Calu3 (cell line): Measurements from ENCODE around the gene BPIFB6. TPM values are rescaled to one million over a fixed set of nuclear protein-coding genes. Genes with fewer than 3 reads are reported as not detected.

Experiments
- BruUV-seq: library from RNA; stranded (reverse); fragments of 400-500 nt; replicated peaks from 2 replicates; lab custom pipeline; 2021; lab: Mats Ljungman, UMichigan
- CTCF ChIA-PET: fragments of 300-600 bp; sonication (Branson Sonifier 250); formaldehyde crosslinking; loops from one replicate; lab custom pipeline; 2022; ENCODE audit warnings: antibody characterized with exemption; lab: Charles Lee
- DNase-seq: peaks from one replicate; pipeline ENCODE4 v3.0.0; 2022
- H3K27ac Mint-ChIP-seq: one replicate; pipeline ENCODE4 v1.8.0; 2022; ENCODE audit warnings: mixed read lengths; ENCODE audit not compliant: unreplicated experiment
- H3K27me3 Mint-ChIP-seq: one replicate; pipeline ENCODE4 v1.8.0; 2022; ENCODE audit warnings: mixed read lengths; ENCODE audit not compliant: unreplicated experiment
- H3K36me3 Mint-ChIP-seq: one replicate; pipeline ENCODE4 v1.8.0; 2022; ENCODE audit warnings: mild to moderate bottlenecking, moderate library complexity, mixed read lengths; ENCODE audit not compliant: insufficient read depth, unreplicated experiment
- H3K4me1 Mint-ChIP-seq: one replicate; pipeline ENCODE4 v1.8.0; 2022; ENCODE audit warnings: mild to moderate bottlenecking, low read depth, mixed read lengths; ENCODE audit not compliant: unreplicated experiment
- H3K4me3 Mint-ChIP-seq: one replicate; pipeline ENCODE4 v1.8.0; 2022; ENCODE audit warnings: mild to moderate bottlenecking, low read depth, moderate library complexity, mixed read lengths; ENCODE audit not compliant: unreplicated experiment
- H3K9me3 Mint-ChIP-seq: one replicate; pipeline ENCODE4 v1.8.0; 2022; ENCODE audit warnings: low read depth, mixed read lengths; ENCODE audit not compliant: unreplicated experiment
- intact Hi-C: fragments of 100-400 bp; cut with micrococcal nuclease; formaldehyde crosslinking; loops from one replicate; pipeline ENCODE4 v1.10.0; 2022; ENCODE audit not compliant: unreplicated experiment
- total RNA-seq: library from RNA; stranded (reverse); gene quantifications from 2 replicates; pipeline ENCODE4 v1.2.3, GENCODE V29; 2022
- TF ChIP-seq, protein P1 (sequence below): fragments of 200-600 bp; IDR thresholded peaks from one replicate; pipeline ENCODE4 v1.8.0; 2022; ENCODE audit warnings: antibody characterized with exemption; ENCODE audit not compliant: unreplicated experiment

BPIFB6 gene
- total RNA-seq, 1 experiment from 2014 or later = not detected

DNA sequence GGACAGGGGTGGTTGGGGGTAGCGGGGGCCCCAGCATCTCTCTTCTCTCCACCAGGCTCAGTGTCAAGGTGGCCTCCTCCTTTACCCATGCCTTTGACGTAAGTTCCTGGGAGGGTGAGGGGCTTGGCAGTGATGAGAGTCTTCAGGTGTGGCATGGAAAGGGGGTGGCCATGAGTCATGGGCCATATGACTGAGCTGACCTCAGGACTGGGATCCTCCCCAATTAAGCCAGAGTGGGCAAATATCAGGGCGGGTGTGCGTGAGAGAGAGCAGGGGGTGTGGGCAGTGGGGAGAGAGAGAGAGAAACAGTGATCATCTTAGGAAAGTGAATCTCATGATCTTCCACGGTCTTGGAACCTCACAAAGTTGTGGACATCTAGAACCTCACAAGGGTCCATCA is 39.8 kb downstream of the BPIFB6 start:
- no peaks in the 10 kb centered on the region for H3K36me3 Mint-ChIP-seq
- BruUV-seq = no TSS peak
- H3K27ac Mint-ChIP-seq = no peak overlapping the region
- intact Hi-C loops = no loop called here
- TF ChIP-seq, protein P1, sequence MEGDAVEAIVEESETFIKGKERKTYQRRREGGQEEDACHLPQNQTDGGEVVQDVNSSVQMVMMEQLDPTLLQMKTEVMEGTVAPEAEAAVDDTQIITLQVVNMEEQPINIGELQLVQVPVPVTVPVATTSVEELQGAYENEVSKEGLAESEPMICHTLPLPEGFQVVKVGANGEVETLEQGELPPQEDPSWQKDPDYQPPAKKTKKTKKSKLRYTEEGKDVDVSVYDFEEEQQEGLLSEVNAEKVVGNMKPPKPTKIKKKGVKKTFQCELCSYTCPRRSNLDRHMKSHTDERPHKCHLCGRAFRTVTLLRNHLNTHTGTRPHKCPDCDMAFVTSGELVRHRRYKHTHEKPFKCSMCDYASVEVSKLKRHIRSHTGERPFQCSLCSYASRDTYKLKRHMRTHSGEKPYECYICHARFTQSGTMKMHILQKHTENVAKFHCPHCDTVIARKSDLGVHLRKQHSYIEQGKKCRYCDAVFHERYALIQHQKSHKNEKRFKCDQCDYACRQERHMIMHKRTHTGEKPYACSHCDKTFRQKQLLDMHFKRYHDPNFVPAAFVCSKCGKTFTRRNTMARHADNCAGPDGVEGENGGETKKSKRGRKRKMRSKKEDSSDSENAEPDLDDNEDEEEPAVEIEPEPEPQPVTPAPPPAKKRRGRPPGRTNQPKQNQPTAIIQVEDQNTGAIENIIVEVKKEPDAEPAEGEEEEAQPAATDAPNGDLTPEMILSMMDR = no peak
- CTCF ChIA-PET = interaction anchor here (0.6 to 0.8 kb wide), 2 partner anchors 169 to 670 kb away, joined by 3 to 5 read pairs; no protein-coding TSS in a partner anchor
- peaks cover 100% of the 10 kb centered on the region for H3K27me3 Mint-ChIP-seq
- H3K9me3 Mint-ChIP-seq = no peaks in the 10 kb centered on the region
- no peak overlapping the region for H3K4me3 Mint-ChIP-seq
- DNase-seq = no peak
- H3K4me1 Mint-ChIP-seq = no peaks in the 10 kb centered on the region

DNA sequence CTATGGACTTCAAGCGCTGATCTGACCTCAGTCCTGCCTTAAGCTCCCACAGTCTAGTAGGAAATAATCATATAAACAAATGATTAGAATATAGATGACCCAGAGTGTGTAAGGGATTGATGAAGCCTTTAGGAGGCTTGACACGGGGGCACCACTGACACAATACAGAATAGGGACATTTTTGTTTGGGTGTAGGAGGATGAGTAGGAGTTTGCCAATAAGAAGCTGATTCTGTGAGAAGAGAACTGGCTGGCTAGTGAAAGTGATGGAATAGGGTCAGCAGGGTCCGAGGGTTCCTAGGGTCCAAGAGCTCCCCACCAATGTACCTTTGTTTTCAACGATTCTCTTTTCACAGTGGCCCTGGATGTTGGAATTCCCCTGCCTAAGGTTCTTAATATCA is 40.9 kb downstream of the BPIFB6 start:
- TF ChIP-seq, protein P1 = no peak
- no peak overlapping the region for H3K4me3 Mint-ChIP-seq
- CTCF ChIA-PET = interaction anchor here (0.8 kb wide), 1 partner anchor 489 kb away, joined by 3 read pairs; no protein-coding TSS in a partner anchor
- no peak for DNase-seq
- H3K4me1 Mint-ChIP-seq = no peaks in the 10 kb centered on the region
- no peaks in the 10 kb centered on the region for H3K9me3 Mint-ChIP-seq
- H3K36me3 Mint-ChIP-seq = no peaks in the 10 kb centered on the region
- peaks cover 91% of the 10 kb centered on the region for H3K27me3 Mint-ChIP-seq
- no TSS peak for BruUV-seq
- no peak overlapping the region for H3K27ac Mint-ChIP-seq
- intact Hi-C loops = no loop called here

DNA sequence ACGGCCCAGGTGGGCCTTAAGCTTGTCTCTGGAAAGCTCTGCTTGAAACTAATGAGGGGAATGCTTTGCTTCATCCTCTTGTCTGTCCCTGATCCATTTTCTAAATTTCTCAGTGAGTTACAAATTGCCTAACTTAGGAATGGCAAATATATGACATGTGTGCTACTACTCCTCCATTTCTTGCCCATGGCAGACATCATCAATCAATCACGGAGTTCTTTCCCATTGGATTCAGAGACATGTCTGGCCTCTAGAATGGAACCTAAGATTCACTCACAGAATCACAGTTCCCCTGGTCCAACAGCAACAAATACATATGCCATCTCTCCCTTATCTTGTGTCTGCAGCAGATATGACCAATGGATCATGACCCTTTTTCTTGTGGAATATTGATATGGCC is 41.4 kb downstream of the BPIFB6 start:
- CTCF ChIA-PET = no interaction called here
- Mint-ChIP-seq H3K4me3 (no peak overlapping the region), H3K9me3 (no peaks in the 10 kb centered on the region), H3K36me3 (no peaks in the 10 kb centered on the region), H3K27me3 (peaks cover 91% of the 10 kb centered on the region), H3K27ac (no peak overlapping the region), H3K4me1 (no peaks in the 10 kb centered on the region)
- intact Hi-C loops = no loop called here
- TF ChIP-seq, protein P1 = no peak
- no peak for DNase-seq
- BruUV-seq = no TSS peak

DNA sequence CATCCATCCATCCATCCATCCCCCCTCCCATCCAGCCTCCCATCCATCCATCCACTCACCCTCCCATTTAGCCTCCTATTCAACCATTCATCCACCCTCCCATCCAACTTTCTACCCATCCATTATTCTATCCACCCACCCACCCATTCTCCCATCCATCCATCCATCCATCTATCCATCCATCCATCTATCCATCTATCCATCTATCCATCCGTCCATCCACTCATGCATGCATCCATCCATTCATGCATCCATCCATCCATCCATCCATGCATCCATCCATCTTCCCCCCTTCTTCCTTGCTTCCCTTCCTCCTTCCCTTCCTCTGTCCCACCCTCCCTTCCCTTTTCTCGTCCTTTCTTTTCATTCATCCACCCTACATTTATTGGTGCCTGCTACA is 43.2 kb downstream of the BPIFB6 start:
- intact Hi-C loops = no loop called here
- Mint-ChIP-seq H3K4me3 (no peak overlapping the region), H3K4me1 (no peaks in the 10 kb centered on the region), H3K27me3 (peaks cover 91% of the 10 kb centered on the region), H3K36me3 (no peaks in the 10 kb centered on the region), H3K9me3 (no peaks in the 10 kb centered on the region), H3K27ac (no peak overlapping the region)
- DNase-seq = no peak
- CTCF ChIA-PET = interaction anchor here (0.7 to 1.0 kb wide), 3 partner anchors 12 to 169 kb away, joined by 3 to 4 read pairs (median 3); no protein-coding TSS in a partner anchor
- BruUV-seq = no TSS peak
- TF ChIP-seq, protein P1 = no peak
